NCI-H1092 treated with DMSO at 0.1 percent for 48 hours (cell line): Measurements from ENCODE around the gene ARHGAP26.
"Not testable (repeated sequence)": the region's sequence is repeated elsewhere in the genome, so short reads cannot be mapped to it uniquely, and the experiment has no call there.

Experiments used
- DNase-seq: peaks from one replicate; lab custom pipeline; 2025; lab: John Stamatoyannopoulos, UW

ARHGAP26 gene

DNA sequence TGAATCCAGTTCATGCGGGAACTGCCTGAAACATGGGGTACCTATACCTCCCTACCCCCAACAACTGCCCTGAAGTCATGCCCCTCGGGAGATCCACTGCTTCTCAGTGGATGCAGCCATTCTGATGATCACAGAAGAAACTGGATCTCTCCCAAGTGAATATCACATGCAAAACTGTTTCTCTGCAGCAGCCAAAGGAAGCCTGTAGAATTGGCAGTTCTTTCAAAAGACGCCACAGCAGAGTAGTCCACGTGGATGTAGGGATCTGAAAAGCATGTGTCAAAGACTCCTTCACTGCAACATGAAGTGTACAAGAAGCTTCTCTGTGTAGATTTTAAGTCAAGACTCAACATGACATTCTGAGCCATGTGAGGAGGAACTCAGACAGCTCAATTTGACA, 346.6 kb downstream of the ARHGAP26 start:
- DNase-seq = no peak

- DNase-seq = no peak
These were observed 347.6 kb downstream of the ARHGAP26 start for GRCh38 chr5:143117821-143118220.

DNA sequence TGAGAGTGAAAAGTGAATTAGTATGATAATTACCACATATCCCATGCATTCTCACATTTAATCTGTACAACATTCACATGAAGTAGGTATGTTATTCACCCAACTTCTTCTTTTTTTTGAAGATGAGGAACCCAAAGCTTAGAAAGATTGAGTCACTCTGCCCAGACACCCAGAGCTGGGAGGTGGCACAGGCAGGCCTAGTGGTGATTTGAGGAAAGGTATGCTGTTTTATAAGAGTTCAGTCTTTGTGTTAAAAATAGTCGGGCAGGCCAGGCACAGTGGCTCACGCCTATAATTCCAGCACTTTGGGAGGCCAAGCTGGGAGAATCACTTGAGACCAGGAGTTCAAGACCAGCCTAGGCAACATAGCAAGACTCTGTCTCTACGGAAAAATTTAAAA, 348.0 kb downstream of the ARHGAP26 start:
- no peak for DNase-seq

GRCh38 chr5:143118818-143119217, 348.6 kb downstream of the ARHGAP26 start:
- DNase-seq = not testable (repeated sequence)

DNA sequence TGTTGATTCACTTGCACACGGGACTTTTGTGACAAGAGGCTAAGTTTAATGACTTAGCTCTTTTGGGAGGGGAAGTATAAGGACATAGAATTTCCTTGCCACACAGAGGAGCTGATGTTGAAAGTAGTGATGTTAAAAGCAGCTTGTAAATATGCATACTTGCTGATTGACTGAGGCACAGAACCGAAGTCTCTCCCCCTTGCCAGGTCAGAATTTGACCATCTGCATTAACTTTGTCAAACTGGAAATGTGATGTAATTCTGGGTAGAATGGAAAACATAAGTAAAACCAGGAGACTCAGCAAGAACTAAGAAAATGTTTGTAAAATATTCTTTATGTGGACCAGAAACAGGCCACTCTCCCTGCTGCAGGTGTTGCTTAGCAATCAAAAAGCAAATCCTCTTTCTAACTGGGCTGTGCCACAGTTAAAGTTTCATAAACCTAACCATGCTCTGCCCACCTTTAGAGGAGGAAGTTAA, 349.2 kb downstream of the ARHGAP26 start:
- DNase-seq = no peak

- no peak for DNase-seq
These were observed 349.7 kb downstream of the ARHGAP26 start for GRCh38 chr5:143119881-143120341.

DNA sequence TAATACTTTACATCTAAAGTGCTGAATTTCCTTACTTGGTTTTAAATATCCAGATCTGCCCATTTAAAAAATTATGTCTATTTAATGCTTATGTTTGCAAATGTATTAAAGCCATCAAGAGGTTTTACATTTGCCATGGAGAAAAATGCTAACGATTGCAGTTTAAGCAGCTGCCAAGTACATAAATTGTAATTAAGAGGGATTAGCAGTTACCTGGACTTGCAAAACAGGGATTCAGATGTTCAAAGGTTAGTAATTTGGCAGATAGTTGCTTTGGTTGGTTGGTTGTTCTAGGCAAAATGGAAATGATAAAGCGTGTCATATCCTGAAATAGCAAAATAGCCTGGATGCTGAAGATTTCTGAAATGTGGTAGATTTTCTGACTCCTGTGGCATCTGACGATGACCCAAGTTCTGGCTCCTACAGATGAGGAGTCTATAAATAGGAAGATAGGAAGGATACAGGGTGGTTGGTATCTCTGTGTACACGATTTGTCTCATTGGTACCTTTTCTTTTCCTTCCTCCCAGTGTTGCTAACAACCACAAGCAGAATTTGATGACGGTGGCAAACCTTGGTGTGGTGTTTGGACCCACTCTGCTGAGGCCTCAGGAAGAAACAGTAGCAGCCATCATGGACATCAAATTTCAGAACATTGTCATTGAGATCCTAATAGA, 350.4 kb downstream of the ARHGAP26 start:
- DNase-seq = no peak

DNA sequence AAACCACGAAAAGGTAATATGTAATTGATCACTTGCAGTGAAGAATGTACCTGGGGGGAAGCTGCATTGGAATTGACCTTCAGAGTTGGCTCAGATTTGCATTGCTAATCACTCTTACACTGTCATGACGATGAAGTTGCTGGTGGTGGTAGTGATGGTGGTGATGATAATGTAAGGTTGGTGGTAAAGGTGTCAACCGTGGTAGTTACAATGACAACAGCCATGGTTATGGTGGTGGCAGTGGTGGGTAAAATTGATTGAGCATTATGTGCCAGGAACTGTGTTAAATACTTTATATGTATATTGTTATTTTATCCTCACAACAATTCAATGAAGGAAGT, 350.9 kb downstream of the ARHGAP26 start:
- no peak for DNase-seq

- DNase-seq = no peak
These were observed 354.4 kb downstream of the ARHGAP26 start for GRCh38 chr5:143124593-143124992.

DNA sequence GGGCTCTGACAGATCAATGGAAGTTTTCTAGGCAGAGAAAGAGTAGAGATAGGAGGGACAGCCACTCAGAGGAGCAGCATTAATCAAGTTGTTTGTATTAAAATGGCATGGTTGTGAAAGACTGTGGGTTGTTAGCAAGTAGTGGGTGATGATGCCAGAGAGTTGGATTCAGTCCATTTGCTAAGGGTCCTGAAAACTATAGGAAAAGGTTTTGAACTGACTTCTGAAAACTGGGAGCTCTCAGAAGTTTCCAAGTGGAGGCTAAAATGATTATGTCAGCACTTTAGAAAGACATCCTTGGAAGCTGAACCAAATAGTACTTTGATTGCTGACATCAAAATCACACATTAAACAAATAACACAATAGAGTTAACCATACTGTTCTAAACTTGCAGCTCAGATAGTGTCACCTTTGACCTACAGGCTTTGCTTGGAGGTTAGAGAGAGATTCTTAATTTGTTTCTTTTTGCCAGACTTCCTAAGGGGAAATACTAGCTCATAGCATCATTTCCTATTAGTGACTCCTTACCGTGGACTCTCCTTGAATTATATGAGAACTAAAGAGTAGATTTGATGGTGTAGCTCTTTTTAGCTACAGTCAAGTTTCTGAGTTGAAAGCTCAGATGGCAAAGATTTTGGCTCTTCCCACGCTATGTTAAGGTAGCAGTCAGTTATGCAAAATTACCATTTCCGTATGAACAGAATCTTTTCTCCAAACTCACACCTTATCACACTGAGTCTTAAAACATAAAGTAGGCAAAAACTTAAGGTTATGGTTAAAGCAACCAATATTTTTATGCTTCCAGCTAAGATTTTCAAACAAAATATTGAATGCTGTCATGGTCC, 356.2 kb downstream of the ARHGAP26 start:
- no peak for DNase-seq

DNA sequence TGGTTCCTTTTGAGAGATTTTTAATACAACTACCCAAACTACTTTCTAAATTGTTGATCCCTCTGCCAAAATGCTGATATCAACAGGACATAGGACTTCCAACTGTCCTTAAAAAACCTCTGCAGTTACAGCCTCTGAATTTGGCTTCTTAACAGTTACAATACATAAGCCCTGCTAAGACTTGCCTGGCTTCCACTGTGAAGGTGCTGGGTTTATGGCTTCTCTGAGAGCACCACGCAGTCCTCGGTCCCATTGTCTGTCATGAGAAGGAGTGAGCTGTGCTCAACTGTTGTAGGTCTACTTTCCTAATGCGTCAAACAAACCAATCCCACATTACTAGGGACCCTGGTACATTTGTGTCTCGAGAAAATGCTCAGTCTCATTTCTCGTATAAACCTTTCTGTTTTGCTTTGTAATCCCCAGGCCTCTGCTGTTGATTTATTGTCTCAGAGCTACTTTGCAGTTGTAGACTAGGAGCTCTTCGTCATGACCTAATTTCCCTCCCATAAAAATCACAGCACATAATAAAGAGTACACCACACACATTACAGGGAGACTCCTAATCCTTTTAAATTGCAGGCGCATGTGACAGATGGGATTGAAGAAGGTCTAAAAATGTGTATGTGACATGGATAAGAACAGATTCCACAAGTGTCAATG, 358.4 kb downstream of the ARHGAP26 start:
- no peak for DNase-seq

DNA sequence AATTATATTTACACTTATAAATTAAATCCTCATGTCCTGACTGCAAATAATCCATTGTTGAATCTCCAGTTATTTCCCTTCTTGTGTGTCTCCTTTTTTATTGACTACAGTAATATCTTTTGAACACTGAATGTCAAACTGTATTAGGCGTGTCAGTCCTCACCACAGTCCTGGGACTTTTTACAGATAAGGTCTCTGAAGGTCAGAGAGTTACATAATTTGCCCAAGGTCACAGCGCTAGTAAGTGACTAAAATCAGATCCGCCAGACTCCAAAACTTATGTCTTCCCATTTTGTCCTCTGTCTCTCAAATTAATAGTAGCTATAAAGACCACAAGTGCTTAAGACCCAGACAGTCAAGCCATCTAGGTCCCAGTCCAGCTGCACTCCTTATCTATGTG, 359.0 kb downstream of the ARHGAP26 start:
- DNase-seq = no peak

DNA sequence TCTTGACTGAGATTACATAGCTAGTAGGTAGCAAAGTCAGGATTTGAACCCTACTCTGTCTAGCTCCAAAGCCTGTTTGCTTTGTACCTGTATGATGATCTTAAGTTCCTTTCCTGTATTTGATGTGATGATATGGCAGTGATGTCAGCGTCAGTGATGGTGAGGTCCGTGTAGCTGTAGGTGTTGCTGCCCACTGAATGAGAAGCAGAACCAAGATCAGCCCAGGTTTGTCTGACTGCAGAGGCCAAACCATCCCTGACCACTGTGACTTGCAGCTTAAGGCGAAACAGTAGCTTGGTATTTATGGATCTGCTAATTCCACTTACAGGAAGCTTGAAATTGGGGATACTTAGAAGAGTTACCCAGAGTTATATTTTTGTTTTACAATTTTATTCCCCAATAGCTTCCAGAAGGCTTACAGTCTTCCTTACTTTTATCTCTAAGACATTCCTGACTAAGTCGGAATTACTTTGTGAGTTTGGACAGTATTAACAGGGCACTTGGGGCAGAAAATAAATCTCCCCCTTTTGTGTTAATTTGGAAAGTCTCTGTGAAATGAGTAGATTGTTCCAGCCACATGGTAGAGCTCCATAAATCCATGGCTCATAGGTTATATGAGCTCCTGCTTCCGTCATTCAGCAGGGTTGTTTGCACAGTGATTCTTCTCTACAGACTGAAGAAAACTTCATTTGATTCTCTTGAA, 359.9 kb downstream of the ARHGAP26 start:
- no peak for DNase-seq

- DNase-seq = no peak
These were observed 360.6 kb downstream of the ARHGAP26 start for GRCh38 chr5:143130613-143131305.

- DNase-seq = no peak
These were observed 361.8 kb downstream of the ARHGAP26 start for GRCh38 chr5:143131972-143132371.

GRCh38 chr5:143132739-143133138, 362.6 kb downstream of the ARHGAP26 start:
- no peak for DNase-seq

DNA sequence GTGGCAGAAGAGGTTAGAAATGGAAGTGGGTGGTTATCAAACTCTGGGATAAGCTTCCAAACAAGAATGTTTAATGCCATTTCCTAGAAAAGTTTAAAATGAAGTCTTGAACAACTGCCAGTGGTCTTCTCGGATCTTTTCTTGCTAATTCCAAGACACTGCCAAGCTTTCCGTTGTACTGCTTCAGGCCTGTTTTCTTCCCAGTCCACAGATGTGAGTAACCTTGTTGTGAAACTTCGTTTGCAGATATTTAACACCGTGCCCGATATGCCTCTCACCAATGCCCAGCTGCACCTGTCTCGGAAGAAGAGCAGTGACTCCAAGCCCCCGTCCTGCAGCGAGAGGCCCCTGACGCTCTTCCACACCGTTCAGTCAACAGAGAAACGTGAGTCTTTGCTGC, 363.5 kb downstream of the ARHGAP26 start:
- DNase-seq = no peak

DNA sequence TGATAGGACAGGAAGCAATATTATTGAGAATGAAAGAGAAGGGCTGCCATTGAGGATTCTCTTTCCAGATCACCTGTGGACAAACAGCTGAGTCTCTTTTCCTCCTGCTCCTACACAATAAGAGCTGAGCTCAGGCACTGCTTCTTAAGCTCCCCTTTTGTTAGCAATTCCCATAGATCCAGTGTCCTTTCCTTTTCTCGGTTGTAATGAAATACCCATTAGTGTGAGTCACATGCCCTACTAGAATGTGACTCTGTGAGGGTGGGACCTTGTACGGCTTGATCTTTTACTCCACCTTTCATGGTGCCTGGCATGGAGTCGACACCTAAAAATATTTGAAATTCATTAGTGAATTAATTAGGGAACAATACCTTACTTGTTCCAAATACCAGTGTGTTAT, 364.1 kb downstream of the ARHGAP26 start:
- no peak for DNase-seq

GRCh38 chr5:143134900-143135299, 364.7 kb downstream of the ARHGAP26 start:
- no peak for DNase-seq

DNA sequence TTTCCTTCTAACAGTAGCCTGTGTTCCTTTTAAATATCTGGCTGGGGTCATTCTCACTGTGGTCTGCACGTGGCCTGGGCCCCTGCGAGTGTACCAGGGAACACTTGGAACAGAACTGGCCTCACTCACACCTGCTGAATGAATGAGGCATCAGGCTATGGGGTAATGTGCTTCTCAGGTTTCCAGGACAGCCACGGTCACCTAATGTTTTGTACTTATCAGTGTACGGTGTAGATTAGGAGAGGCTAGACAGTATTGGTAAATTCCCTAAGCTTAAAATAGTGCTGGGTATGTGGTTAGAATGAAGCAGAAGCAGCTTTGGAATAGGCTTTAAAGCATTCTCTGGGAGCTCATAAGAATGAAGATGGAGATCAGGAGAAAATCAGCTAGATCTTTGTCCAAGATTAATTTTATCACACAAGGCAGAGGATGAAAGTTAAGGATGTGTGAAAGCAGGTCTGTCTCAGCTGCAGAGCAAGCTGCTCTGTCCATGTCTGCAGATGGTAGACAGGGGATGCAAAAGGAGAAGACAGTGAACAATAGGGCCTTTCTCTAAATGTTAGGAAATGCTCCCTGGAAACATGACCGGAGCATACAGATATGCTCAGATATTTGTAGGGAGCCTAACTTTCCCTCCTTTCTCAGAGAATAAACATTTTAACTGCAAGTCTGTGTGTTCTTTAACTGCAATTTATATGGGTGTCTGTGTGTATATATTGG, 365.8 kb downstream of the ARHGAP26 start:
- DNase-seq = no peak

GRCh38 chr5:143138839-143139238, 368.7 kb downstream of the ARHGAP26 start:
- DNase-seq = no peak
